ENCODE measurements around the gene TWIST2. TPM values are rescaled to one million over a fixed set of nuclear protein-coding genes. Genes with fewer than 3 reads are reported as not detected.

TWIST2 gene
- total and polyA plus RNA-seq, 10 of the 15 experiments (the other 5 are each of a cell fraction or from before 2014, with no cell fraction given) = not detected

GRCh38 chr2:238881353-238882081 is 33.6 kb downstream of the TWIST2 start:
- CTCF ChIA-PET = no interaction called here
- RAD21 ChIA-PET (ENCODE audit: unreplicated experiment) = no interaction called here
- H3K27me3 ChIP-seq (replicated peaks in 1 of 2; ENCODE audit: control insufficient read depth in 2 of 2, insufficient read depth in 2 of 2, low read length in 1 of 2) = no peaks in the 10 kb centered on the region; a peak in 1 of 4 replicates
- FAIRE-seq = no peak
- H3K4me1 ChIP-seq (ENCODE audit: control insufficient read depth, insufficient read depth, low read length) = no peaks in the 10 kb centered on the region
- H3K4me3 ChIP-seq = no peak overlapping the region
- intact Hi-C loops (cut with micrococcal nuclease; ENCODE audit: unreplicated experiment) = no loop called here
- no peaks in the 10 kb centered on the region for H4K20me1 ChIP-seq (ENCODE audit: control insufficient read depth, insufficient read depth)
- no peaks in the 10 kb centered on the region for H3K36me3 ChIP-seq (ENCODE audit: control insufficient read depth in 2 of 2, insufficient read depth in 2 of 2, low read length in 1 of 2)
- SMC1A ChIA-PET (ENCODE audit: uncharacterized antibody, unreplicated experiment) = no interaction called here
- no peak overlapping the region for H2AFZ ChIP-seq (ENCODE audit: control insufficient read depth, low read depth, low read length)
- no peak for TF ChIP-seq HCFC1 (IDR thresholded peaks at IDR 0.05; ENCODE audit: low read length)
- no peak for TF ChIP-seq SMAD1 (IDR thresholded peaks at IDR 0.05; ENCODE audit: low read depth, partially characterized antibody)
- no peak for TF ChIP-seq RAD51 (IDR thresholded peaks at IDR 0.05)
- no peak for TF ChIP-seq POLR2AphosphoS2 (IDR thresholded peaks at IDR 0.05; ENCODE audit: low read depth, low read length)
- DNase-seq (ENCODE audit: low read depth, low spot score) = no peak
- POLR2A ChIA-PET = no interaction called here
- no peaks in the 10 kb centered on the region for H3K79me2 ChIP-seq (ENCODE audit: control insufficient read depth, insufficient read depth, low read length)
- WGBS (ENCODE audit: insufficient coverage, insufficient replicate concordance, low lambda C conversion rate, missing lambda C conversion rate) = 34% methylated on average over 7 of the region's 7 CpGs
- no peak overlapping the region for H3K9ac ChIP-seq (ENCODE audit: control insufficient read depth, insufficient read depth, low read length)
- H3K4me2 ChIP-seq (ENCODE audit: control insufficient read depth, insufficient read depth) = no peak overlapping the region
- H3K27ac ChIP-seq (ENCODE audit: control insufficient read depth, insufficient read depth) = no peak overlapping the region
- no peaks in the 10 kb centered on the region for H3K9me3 ChIP-seq (replicated peaks; ENCODE audit: control insufficient read depth, insufficient read depth, low read length)
- in situ Hi-C loops (cut with MboI) = no loop called here
- no TSS peak for BruUV-seq (replicated peaks)
- ATAC-seq = no peak

- ChIA-PET SMC1A (ENCODE audit: uncharacterized antibody, unreplicated experiment) (no interaction called here), POLR2A (no interaction called here), RAD21 (ENCODE audit: unreplicated experiment) (no interaction called here), CTCF (no interaction called here)
- Histone ChIP-seq H4K20me1 (ENCODE audit: control insufficient read depth, insufficient read depth) (no peaks in the 10 kb centered on the region), H3K36me3 (ENCODE audit: control insufficient read depth in 2 of 2, insufficient read depth in 2 of 2, low read length in 1 of 2) (no peaks in the 10 kb centered on the region), H3K4me3 (no peak overlapping the region), H3K9ac (ENCODE audit: control insufficient read depth, insufficient read depth, low read length) (no peak overlapping the region), H3K4me1 (ENCODE audit: control insufficient read depth, insufficient read depth, low read length) (no peaks in the 10 kb centered on the region), H3K27ac (ENCODE audit: control insufficient read depth, insufficient read depth) (no peak overlapping the region), H2AFZ (ENCODE audit: control insufficient read depth, low read depth, low read length) (no peak overlapping the region), H3K9me3 (replicated peaks; ENCODE audit: control insufficient read depth, insufficient read depth, low read length) (no peaks in the 10 kb centered on the region), H3K79me2 (ENCODE audit: control insufficient read depth, insufficient read depth, low read length) (no peaks in the 10 kb centered on the region), H3K27me3 (replicated peaks in 1 of 2; ENCODE audit: control insufficient read depth in 2 of 2, insufficient read depth in 2 of 2, low read length in 1 of 2) (no peaks in the 10 kb centered on the region; a peak in 1 of 4 replicates), H3K4me2 (ENCODE audit: control insufficient read depth, insufficient read depth) (no peak overlapping the region)
- no peak for DNase-seq (ENCODE audit: low read depth, low spot score)
- no TSS peak for BruUV-seq (replicated peaks)
- ATAC-seq = no peak
- no peak for FAIRE-seq
- in situ Hi-C loops (cut with MboI) (no loop called here), intact Hi-C loops (cut with micrococcal nuclease; ENCODE audit: unreplicated experiment) (no loop called here)
- 7% methylated on average over 6 of the region's 6 CpGs for WGBS (ENCODE audit: insufficient coverage, insufficient replicate concordance, low lambda C conversion rate, missing lambda C conversion rate)
- no peak for TF ChIP-seq PAX8 (IDR thresholded peaks at IDR 0.05)
- no peak for TF ChIP-seq EED (IDR thresholded peaks at IDR 0.05; ENCODE audit: low read depth)
- TF ChIP-seq E2F8 (IDR thresholded peaks at IDR 0.05; ENCODE audit: low read depth, partially characterized antibody) = no peak
- TF ChIP-seq POLR2AphosphoS2 (IDR thresholded peaks at IDR 0.05; ENCODE audit: low read depth, low read length) = no peak
- TF ChIP-seq JUNB (IDR thresholded peaks at IDR 0.05) = no peak
- TF ChIP-seq NFXL1 (IDR thresholded peaks at IDR 0.05; ENCODE audit: borderline replicate concordance) = no peak
- no peak for TF ChIP-seq RAD21 (IDR thresholded peaks at IDR 0.05; ENCODE audit: insufficient read depth, low read depth, low read length)
- TF ChIP-seq ZZZ3 (IDR thresholded peaks at IDR 0.05; ENCODE audit: control insufficient read depth, insufficient read length, low read depth) = no peak
- no peak for TF ChIP-seq TCF12 (IDR thresholded peaks at IDR 0.05; ENCODE audit: low read depth, low read length)
Measured at GRCh38 chr2:238882082-238882755, 34.3 kb downstream of the TWIST2 start.
